ENCODE results near the gene A4GALT. TPM values are rescaled to one million over a fixed set of nuclear protein-coding genes. Genes with fewer than 3 reads are reported as not detected.
"Not testable (repeated sequence)": the region's sequence is repeated elsewhere in the genome, so short reads cannot be mapped to it uniquely, and the experiment has no call there.

The A4GALT gene
- total RNA-seq, 1 experiment from 2014 or later, result 3.4 TPM

DNA sequence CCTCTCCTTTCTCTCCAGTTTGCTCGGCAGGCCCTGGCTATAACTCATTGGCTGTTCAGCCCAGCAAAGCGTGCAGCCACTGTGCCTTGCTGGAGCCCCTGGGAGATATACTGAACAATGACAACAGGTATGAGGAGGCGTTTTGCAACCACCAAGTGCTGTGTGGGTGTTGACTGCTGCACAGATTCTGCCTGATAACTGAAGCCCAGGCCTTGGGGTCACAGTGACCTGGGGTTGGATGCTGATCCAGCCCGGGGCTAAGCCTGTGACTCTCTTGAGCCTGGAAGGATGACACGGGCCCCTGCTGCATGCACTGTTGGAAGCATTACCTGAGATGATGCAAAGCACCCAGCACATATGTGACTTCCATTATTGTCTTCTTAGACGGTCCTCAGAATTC, 13.7 kb upstream of the A4GALT start:
- WGBS (ENCODE audit: extremely low coverage, insufficient read length, low lambda C conversion rate), result no CpG with 5 or more reads among the region's 6 CpGs
- Mint-ChIP-seq H3K4me1 (peaks cover 1 to 6% of the 10 kb centered on the region in 2 experiments), H3K4me3 (no peak overlapping the region), H3K27me3 (ENCODE audit: low read depth) (peaks cover 19% of the 10 kb centered on the region), H3K27ac (no peak overlapping the region), H3K9me3 (no peaks in the 10 kb centered on the region), H3K36me3 (ENCODE audit: insufficient read depth in 1 of 3, low read depth in 3 of 3) (no peaks in the 10 kb centered on the region)
- Histone ChIP-seq H2BK20ac (ENCODE audit: low read depth, low read length, poor library complexity, severe bottlenecking) (no peak overlapping the region), H3K4ac (ENCODE audit: low read depth, low read length) (no peak overlapping the region), H2AK5ac (ENCODE audit: insufficient read length, low read length) (no peak overlapping the region), H4K20me1 (ENCODE audit: control insufficient read depth, insufficient read depth, insufficient read length) (no peaks in the 10 kb centered on the region), H3K79me2 (ENCODE audit: insufficient read depth, low read length) (no peaks in the 10 kb centered on the region), H3K23me2 (ENCODE audit: insufficient read length, low read depth, low read length, poor library complexity, severe bottlenecking) (no peaks in the 10 kb centered on the region), H2BK12ac (ENCODE audit: insufficient read length, low read depth, low read length) (no peak overlapping the region), H4K8ac (replicated peaks; ENCODE audit: insufficient read length, low read depth, low read length) (no peak overlapping the region), H3K79me1 (ENCODE audit: insufficient read depth, low read depth, low read length, poor library complexity, severe bottlenecking) (no peaks in the 10 kb centered on the region), H4K5ac (ENCODE audit: insufficient read length, low read depth, low read length) (no peak overlapping the region), H3K14ac (ENCODE audit: insufficient read depth, low read length) (no peak overlapping the region), H3K27me3 (ENCODE audit: insufficient read depth, low read length) (no peaks in the 10 kb centered on the region), H3K18ac (ENCODE audit: insufficient read length, low read depth, low read length) (no peak overlapping the region), H3K23ac (ENCODE audit: insufficient read length, low read depth, low read length) (no peak overlapping the region), H2AFZ (ENCODE audit: low read length) (no peak overlapping the region), H3K4me2 (ENCODE audit: insufficient read depth, insufficient read length, low read length) (no peak overlapping the region), H3T11ph (ENCODE audit: low read length) (no peak overlapping the region), H3K4me1 (ENCODE audit: insufficient read depth, low read length) (no peaks in the 10 kb centered on the region), H3K9me3 (ENCODE audit: control insufficient read depth, low read depth, low read length) (no peaks in the 10 kb centered on the region), H4K91ac (ENCODE audit: insufficient read length, low read depth, low read length) (no peak overlapping the region), H2BK120ac (ENCODE audit: low read depth, low read length, poor library complexity, severe bottlenecking) (no peak overlapping the region), H3K27ac (ENCODE audit: insufficient read length, low read depth, low read length) (no peak overlapping the region), H3K56ac (ENCODE audit: insufficient read length, low read depth, low read length) (no peak overlapping the region), H2BK5ac (ENCODE audit: insufficient read length, low read length) (no peak overlapping the region), H3K9ac (ENCODE audit: extremely low read depth, insufficient read length, low read length) (no peak overlapping the region), H2BK15ac (ENCODE audit: low read depth, low read length) (no peak overlapping the region)
- TF ChIP-seq, protein P1, sequence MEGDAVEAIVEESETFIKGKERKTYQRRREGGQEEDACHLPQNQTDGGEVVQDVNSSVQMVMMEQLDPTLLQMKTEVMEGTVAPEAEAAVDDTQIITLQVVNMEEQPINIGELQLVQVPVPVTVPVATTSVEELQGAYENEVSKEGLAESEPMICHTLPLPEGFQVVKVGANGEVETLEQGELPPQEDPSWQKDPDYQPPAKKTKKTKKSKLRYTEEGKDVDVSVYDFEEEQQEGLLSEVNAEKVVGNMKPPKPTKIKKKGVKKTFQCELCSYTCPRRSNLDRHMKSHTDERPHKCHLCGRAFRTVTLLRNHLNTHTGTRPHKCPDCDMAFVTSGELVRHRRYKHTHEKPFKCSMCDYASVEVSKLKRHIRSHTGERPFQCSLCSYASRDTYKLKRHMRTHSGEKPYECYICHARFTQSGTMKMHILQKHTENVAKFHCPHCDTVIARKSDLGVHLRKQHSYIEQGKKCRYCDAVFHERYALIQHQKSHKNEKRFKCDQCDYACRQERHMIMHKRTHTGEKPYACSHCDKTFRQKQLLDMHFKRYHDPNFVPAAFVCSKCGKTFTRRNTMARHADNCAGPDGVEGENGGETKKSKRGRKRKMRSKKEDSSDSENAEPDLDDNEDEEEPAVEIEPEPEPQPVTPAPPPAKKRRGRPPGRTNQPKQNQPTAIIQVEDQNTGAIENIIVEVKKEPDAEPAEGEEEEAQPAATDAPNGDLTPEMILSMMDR (conservative IDR thresholded peaks at IDR 0.05), result no peak
- DNase-seq, result no peak

GRCh38 chr22:42733394-42733793, 12.7 kb upstream of the A4GALT start:
- not testable (repeated sequence) for H3K4me1 ChIP-seq (ENCODE audit: insufficient read depth, low read length); H3K79me1 ChIP-seq (ENCODE audit: insufficient read depth, low read depth, low read length, poor library complexity, severe bottlenecking); DNase-seq; H3T11ph ChIP-seq (ENCODE audit: low read length); H3K9me3 Mint-ChIP-seq; H4K20me1 ChIP-seq (ENCODE audit: control insufficient read depth, insufficient read depth, insufficient read length); H2BK12ac ChIP-seq (ENCODE audit: insufficient read length, low read depth, low read length); H3K27ac Mint-ChIP-seq; H3K9ac ChIP-seq (ENCODE audit: extremely low read depth, insufficient read length, low read length); H3K27ac ChIP-seq (ENCODE audit: insufficient read length, low read depth, low read length); H3K56ac ChIP-seq (ENCODE audit: insufficient read length, low read depth, low read length); H3K4me3 Mint-ChIP-seq; H3K79me2 ChIP-seq (ENCODE audit: insufficient read depth, low read length); H2BK5ac ChIP-seq (ENCODE audit: insufficient read length, low read length); H3K23ac ChIP-seq (ENCODE audit: insufficient read length, low read depth, low read length); H4K91ac ChIP-seq (ENCODE audit: insufficient read length, low read depth, low read length); H2AFZ ChIP-seq (ENCODE audit: low read length); H4K8ac ChIP-seq (replicated peaks; ENCODE audit: insufficient read length, low read depth, low read length); H3K4ac ChIP-seq (ENCODE audit: low read depth, low read length); H4K5ac ChIP-seq (ENCODE audit: insufficient read length, low read depth, low read length); H3K27me3 ChIP-seq (ENCODE audit: insufficient read depth, low read length); H3K18ac ChIP-seq (ENCODE audit: insufficient read length, low read depth, low read length); H2BK120ac ChIP-seq (ENCODE audit: low read depth, low read length, poor library complexity, severe bottlenecking); H2AK5ac ChIP-seq (ENCODE audit: insufficient read length, low read length); H3K4me2 ChIP-seq (ENCODE audit: insufficient read depth, insufficient read length, low read length); H2BK20ac ChIP-seq (ENCODE audit: low read depth, low read length, poor library complexity, severe bottlenecking); H3K23me2 ChIP-seq (ENCODE audit: insufficient read length, low read depth, low read length, poor library complexity, severe bottlenecking); H3K4me1 Mint-ChIP-seq; H3K36me3 Mint-ChIP-seq (ENCODE audit: insufficient read depth in 1 of 3, low read depth in 3 of 3); H2BK15ac ChIP-seq (ENCODE audit: low read depth, low read length); H3K14ac ChIP-seq (ENCODE audit: insufficient read depth, low read length); H3K9me3 ChIP-seq (ENCODE audit: control insufficient read depth, low read depth, low read length)
- H3K27me3 Mint-ChIP-seq (ENCODE audit: low read depth), result peaks cover 18% of the 10 kb centered on the region
- no CpG with 5 or more reads among the region's 3 CpGs for WGBS (ENCODE audit: extremely low coverage, insufficient read length, low lambda C conversion rate)
